Measurements from ENCODE around the gene COL4A1. TPM values are rescaled to one million over a fixed set of nuclear protein-coding genes. Genes with fewer than 3 reads are reported as not detected.
A peak's percentile ranks its signal among the peaks of the same experiment; 100 is the strongest.

Gene COL4A1
- total and polyA plus RNA-seq, 8 donors = 418 to 1,057 (median 547) TPM

GRCh38 chr13:110250258-110250891 lies 56.6 kb downstream of the COL4A1 start:
- H3K4me3 ChIP-seq = no peak overlapping the region
- DNase-seq (peak in 1 of 4 donors; percentile 55), ATAC-seq (peak; percentile 10)
- H3K27me3 ChIP-seq = no peaks in the 10 kb centered on the region
- no peak for TF ChIP-seq CTCF (IDR thresholded peaks at IDR 0.05)
- peaks cover 9 to 20% of the 10 kb centered on the region in 2 donors for H3K4me1 ChIP-seq
- intact Hi-C loops (cut with DNase I) = no loop called here
- peak overlapping the region; percentile 57 to 59 for H3K27ac ChIP-seq
- no peaks in the 10 kb centered on the region for H3K9me3 ChIP-seq
- peaks cover 0 to 7% of the 10 kb centered on the region in 2 donors for H3K36me3 ChIP-seq

GRCh38 chr13:110249326-110249725 lies 57.6 kb downstream of the COL4A1 start:
- Histone ChIP-seq H3K4me1 (peaks cover 9 to 21% of the 10 kb centered on the region in 2 donors), H3K36me3 (peaks cover 0 to 7% of the 10 kb centered on the region in 2 donors), H3K4me3 (no peak overlapping the region), H3K27me3 (no peaks in the 10 kb centered on the region), H3K9me3 (no peaks in the 10 kb centered on the region), H3K27ac (no peak overlapping the region)
- ATAC-seq (no peak), DNase-seq (no peak)
- TF ChIP-seq CTCF (IDR thresholded peaks at IDR 0.05) = no peak
- intact Hi-C loops (cut with DNase I) = no loop called here

DNA sequence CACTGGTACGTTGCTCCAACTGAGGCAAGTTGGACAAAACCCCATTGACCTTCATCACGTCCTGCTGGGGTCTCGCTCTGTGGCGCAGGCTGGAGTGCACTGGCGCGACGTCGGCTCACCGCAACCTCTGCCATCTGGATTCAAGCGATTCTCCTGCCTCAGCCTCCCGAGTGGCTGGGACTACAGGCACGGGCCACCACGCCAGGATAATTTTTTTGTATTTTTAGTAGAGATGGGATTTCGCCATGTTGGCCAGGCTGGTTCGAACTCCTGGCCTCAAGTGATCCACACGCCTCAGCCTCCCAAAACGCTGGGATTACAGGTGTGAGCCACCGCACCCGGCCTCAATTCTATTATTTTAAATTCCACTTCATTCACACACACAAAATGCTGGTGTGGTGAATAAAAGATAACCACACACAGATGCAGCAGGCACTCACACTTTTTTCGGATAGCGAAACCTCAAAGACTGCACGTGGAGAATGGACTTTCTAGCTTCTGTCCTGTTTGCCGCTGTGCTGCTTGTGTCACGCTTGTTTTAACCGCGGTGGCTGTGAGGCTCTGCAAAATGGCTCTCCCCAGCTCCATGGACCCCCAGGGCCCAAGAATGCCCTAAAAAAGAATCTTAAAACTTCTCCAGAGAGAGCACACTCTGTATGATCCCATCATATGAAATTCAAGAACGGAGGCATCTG lies 58.4 kb downstream of the COL4A1 start:
- H3K27me3 ChIP-seq = no peaks in the 10 kb centered on the region
- peaks cover 9 to 21% of the 10 kb centered on the region in 2 donors for H3K4me1 ChIP-seq
- no peak for DNase-seq
- H3K9me3 ChIP-seq = no peaks in the 10 kb centered on the region
- peak overlapping the region; percentile 33 to 59 for H3K27ac ChIP-seq
- no peak overlapping the region for H3K4me3 ChIP-seq
- intact Hi-C loops (cut with DNase I) = no loop called here
- H3K36me3 ChIP-seq = peaks cover 0 to 7% of the 10 kb centered on the region in 2 donors
- ATAC-seq = no peak
- no peak for TF ChIP-seq CTCF (IDR thresholded peaks at IDR 0.05)

DNA sequence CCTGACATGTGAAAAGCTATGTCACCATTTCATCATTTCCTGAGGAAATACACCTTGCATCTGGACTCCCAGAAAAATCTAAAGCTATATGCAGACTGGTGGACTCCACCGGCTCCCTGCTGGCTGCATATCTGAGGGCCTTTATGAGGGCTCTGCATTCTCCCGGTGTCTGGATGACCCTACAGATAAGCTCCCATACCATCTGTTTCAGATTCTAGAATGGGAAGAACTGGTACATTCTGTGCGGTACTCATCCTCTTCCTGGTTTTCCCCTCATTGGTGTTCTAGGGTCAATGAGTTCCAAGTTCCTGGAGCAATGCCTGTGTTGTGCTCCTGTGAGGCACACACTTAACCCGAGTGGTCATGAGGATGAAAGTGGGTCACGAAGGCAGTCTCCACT lies 60.4 kb downstream of the COL4A1 start:
- ATAC-seq (no peak), DNase-seq (no peak)
- H3K27ac ChIP-seq = no peak overlapping the region
- intact Hi-C loops (cut with DNase I) = no loop called here
- TF ChIP-seq CTCF (IDR thresholded peaks at IDR 0.05) = no peak
- peaks cover 0 to 11% of the 10 kb centered on the region in 2 donors for H3K36me3 ChIP-seq
- no peak overlapping the region for H3K4me3 ChIP-seq
- H3K27me3 ChIP-seq = no peaks in the 10 kb centered on the region
- no peaks in the 10 kb centered on the region for H3K9me3 ChIP-seq
- H3K4me1 ChIP-seq = peaks cover 9 to 24% of the 10 kb centered on the region in 2 donors

DNA sequence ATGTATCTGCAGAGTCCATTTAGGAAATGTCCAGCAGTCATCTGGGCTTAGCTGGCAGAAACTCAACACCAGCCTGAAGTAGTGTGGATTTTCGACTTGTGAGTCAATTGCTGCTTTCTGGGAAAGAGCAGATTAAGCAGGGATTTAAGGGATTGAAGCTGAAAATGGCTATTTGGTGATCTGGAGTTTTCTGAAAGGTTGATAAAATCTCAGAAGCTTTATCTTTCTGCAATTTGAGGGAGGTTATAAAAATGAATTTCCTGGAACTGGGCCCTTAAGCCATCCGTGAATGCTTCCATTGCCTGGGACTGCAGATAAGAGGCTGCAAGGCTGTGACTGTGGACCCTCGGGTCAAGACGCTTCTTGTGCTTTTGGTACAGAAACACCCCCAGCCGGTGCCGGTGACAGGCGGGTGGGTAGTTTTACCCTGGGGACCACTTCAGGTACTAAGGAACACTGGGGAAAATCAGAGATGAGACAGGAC lies 61.5 kb downstream of the COL4A1 start:
- Histone ChIP-seq H3K4me1 (peaks cover 9 to 19% of the 10 kb centered on the region in 2 donors), H3K36me3 (peaks cover 0 to 12% of the 10 kb centered on the region in 2 donors), H3K27ac (no peak overlapping the region), H3K4me3 (no peak overlapping the region), H3K27me3 (no peaks in the 10 kb centered on the region), H3K9me3 (no peaks in the 10 kb centered on the region)
- ATAC-seq (no peak), DNase-seq (no peak)
- no peak for TF ChIP-seq CTCF (IDR thresholded peaks at IDR 0.05)
- intact Hi-C loops (cut with DNase I) = no loop called here
